HG03571 (cell line): ENCODE measurements around the gene APH1B.

Experiments used
- ATAC-seq: cut with Tn5 transposase; IDR thresholded peaks from one replicate; pipeline ENCODE4 v1.9.1; 2021; ENCODE audit not compliant: unreplicated experiment

Gene APH1B

DNA sequence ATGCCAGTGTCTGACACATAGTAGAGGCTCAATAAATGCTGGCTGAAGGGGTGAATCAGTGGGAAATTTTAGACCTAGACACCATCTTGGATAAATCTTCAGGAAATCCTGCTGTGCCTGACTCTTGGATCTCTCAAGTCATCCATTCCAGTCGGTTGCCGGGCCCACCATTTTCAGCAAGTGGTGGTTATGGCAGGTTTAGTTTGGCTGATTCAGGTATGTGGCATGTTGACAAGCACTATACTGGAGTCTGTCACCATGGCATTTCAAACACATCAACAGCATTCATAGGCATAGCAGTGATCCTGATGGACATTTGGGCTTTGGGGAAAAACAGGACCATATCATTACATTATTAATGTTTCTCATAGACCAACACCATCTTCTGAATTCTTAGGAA, 25.7 kb upstream of the APH1B start:
- ATAC-seq = no peak

DNA sequence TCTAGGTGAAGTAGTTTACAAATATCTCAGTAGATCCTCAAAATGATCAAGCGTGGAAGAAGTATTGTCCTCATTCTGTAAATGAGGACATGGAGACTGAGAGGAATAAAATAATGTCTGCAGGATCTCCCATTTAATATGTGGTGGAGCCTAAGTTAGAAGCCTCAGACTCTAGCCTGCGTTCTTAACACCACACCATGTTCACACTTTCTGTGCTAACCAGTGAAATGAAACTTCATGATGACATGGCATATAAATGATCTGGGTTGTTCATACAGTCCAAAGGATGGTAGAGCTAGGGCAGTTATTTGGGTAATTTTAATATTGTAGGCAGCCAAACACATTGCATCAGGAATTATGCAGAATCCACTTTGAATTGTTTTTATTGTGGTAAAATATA, 25.1 kb upstream of the APH1B start:
- no peak for ATAC-seq

DNA sequence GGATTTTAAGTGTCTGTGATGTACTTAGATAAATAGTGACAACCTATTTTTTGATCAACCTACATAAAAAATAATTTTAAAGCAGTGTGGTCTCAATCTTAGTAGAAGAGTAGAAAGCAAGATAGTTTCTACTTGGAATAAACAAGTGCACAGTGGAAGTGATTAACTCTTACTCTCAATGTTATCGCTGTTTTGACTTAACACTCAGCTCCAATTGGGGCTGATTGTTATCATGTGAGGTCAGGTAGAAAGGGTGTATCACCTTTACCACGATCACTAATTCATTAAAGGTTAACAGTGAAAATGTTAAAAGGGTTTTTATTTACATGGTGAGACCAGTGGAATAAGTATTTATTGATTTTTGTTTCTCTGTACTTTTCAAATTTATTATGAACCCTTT, 22.4 kb upstream of the APH1B start:
- ATAC-seq = no peak

DNA sequence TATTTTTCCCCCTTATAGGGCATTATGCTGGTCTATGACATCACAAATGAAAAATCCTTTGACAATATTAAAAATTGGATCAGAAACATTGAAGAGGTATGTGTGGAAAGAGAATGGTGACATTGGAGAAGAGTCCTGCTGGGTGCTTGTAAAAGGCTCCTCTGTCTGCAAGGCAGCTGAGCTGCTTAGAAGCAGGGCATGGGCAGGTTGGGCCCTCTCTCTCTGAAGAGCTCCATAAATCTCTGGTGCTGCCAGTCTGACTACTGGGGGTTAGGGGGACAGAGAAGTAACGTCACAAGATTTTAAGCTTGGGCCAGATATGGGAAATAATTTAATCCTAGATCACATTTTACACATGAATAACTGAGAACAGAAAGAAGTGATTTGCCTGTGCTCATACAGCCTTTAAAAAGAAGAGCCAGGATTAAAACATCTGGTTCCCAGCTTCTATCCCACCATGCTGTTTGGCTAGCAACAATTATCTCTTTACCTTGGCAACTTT, 21.9 kb upstream of the APH1B start:
- no peak for ATAC-seq

DNA sequence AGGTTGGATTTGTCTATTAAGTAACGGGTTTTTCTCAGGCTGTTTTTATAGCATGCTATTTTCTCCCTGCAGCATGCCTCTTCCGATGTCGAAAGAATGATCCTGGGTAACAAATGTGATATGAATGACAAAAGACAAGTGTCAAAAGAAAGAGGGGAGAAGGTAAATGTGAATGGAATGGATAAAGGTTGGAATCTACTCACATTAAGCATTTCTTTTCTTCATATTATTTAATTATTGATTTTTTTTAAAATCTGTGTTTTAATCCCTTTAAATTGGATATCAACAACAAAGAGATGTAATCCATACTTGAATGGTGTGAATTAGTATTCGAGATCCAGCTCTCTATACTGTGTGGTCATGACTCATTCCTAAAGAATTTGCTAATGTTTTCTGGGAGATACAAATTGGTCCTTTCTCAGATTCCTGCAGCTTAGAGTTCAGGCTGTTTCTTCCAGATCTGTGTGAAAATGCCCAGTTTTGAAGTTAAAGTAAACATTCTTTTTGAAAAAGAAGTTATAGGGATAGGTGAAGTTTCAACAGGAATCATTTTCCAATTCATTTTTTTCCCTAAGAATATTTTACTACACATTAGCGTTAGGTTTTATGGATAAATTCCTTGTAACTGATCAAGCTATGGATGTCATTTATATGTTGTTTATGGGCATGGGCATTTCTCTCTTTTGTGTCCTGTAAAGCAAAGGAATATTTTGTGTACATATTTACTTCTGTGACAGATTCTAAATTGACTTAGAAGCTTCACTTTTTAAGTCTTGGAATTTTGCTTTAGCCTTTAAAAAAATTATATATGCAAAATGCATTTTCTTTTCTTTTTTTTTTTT, 20.8 kb upstream of the APH1B start:
- ATAC-seq = no peak

DNA sequence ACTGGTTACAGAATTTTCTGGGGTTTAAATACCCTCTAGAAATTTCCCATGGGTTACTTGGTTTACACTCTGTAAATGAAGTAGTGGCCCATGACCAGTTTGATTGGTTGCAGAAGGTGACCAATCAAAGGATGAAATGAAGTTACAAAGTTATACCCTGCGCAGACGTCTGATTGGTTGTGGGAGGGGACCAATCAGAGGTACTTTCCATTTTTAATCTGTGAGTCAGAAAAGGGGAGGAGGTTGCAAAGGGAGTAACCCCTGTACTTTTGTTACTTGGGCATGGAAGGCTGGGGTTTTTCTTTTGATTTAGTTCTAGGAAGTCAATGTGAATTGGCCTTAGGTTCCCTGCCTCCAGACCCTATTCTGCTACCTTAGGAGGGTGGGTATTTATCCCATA, 18.7 kb upstream of the APH1B start:
- ATAC-seq = no peak

DNA sequence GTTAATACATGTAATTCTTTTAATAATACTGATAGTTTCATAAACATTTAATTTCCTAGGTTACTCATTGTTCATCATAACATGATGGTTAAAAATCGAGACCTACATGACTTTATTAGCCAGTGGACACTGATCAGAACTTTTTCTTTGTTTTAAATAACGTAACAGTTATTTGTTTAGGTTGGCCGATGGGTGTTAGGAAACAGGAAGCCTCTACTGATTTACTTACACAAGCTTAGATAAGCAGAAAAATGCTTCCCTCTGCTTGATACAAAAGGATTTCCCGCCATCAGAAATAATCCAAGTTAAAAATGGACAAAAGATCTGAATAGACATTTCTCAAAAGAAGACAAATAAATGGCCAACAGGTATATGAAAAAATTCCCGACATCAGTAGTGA, 16.6 kb upstream of the APH1B start:
- no peak for ATAC-seq

DNA sequence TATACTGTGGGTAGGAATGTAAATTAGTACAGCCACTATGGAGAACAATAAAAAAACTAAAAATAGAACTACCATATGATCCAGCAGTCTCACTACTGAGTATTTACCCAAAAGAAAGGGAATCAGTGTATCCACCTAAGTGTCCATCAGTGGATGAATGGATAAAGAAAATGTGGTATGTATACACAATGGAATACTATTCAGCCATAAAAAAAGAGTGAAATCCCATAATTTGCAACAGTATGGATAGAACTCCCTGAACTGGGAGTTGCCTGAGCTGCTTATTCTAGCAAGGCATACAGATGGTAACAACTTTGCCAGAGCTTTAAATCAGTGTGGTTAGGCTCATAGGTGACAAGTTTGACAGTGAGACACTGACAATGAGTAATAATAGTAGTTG, 16.1 kb upstream of the APH1B start:
- ATAC-seq = no peak

DNA sequence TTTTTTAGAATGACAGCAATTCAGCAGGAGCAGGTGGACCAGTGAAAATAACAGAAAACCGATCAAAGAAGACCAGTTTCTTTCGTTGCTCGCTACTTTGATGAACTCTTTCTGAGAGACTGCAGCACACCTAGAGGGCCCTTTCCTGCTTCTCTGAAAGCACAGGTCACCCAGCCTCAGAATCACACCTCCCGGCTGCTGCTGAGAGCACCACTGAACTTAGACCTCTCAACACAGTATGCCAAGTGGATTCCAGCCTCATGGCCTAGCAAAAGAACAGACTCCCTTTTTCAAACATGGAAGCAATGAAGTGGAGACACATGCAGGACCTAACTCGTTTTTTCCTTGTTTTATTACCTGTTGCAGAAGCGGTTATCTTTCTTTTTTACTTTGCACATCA, 13.9 kb upstream of the APH1B start:
- no peak for ATAC-seq

DNA sequence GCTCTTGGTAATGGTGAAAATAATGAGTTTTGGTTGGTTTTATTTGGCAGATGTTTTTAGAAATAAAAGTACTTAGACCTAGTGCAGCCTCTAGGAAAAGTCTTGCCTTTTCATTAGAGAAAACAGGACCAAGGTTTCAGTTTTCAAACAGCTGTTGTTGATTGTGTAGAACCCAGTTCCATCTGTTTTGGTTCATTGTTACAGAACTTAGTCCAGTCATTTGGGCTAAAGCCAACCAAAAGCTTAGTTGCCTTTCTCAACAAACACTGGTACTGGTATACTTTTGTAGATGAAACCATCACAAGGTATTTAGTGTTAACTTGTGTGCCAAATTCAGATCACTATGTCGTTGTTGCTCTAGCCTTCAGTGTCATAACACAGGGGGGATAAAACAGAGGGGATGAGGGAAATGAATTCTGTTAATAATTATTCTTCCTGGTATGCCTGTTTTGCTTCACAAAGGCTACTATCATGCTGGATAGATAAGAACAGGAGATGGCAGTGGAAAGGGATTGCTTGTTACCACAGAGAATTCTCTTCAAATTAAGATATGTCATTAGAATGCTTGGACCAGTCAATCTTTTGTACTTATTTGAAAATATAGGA, 12.6 kb upstream of the APH1B start:
- ATAC-seq = no peak

DNA sequence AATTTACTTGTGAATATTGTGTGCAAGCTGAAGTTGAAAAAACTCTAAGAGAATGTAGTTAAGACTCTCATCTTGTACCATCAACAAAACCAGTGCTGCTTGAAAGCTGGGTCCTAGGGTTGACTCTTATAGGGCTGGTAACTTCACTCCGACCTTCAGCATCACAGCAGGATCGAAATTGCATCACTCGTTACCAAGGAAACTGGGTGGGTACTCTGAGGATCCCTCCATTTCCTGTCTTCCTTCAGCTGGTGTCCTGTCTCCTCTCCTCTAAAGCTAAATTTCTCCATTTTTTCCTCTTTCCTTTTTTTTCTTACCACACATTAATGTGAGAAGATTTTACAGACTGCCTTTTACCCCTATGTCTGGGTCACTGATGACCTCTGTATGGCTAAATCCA, 3.0 kb upstream of the APH1B start:
- no peak for ATAC-seq

DNA sequence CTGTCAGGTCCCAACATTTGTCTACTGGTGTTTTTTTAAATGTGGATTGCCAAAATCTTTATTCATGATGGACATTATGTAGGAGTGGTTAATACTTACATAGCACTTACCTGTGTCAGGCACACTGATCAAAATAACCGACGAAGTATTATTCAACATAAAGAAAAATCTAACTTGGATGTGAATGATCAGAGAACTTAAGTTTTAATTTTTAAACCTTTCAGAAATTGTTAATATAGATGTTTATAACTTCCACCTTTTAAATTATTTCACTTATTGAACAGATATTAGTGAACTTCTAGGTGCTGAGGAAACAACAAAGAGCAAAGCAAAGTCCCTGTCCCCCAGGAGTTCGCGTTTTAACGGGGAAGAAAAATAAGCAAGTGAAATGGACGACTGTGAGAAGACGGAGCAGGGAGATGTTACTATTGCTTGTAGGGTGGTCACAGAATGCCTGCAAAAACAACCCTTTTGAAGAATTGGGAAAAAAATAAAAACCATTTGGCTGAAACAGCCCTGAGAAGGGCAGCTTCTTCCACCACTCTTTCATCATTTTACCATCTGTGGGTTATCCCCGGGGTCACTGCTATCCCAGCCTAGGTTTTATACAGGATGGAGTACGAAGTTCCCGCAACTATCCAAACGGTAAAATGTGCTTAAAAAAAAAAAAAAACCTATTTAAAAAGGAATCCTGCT, 915 bp upstream of the APH1B start:
- no peak for ATAC-seq

DNA sequence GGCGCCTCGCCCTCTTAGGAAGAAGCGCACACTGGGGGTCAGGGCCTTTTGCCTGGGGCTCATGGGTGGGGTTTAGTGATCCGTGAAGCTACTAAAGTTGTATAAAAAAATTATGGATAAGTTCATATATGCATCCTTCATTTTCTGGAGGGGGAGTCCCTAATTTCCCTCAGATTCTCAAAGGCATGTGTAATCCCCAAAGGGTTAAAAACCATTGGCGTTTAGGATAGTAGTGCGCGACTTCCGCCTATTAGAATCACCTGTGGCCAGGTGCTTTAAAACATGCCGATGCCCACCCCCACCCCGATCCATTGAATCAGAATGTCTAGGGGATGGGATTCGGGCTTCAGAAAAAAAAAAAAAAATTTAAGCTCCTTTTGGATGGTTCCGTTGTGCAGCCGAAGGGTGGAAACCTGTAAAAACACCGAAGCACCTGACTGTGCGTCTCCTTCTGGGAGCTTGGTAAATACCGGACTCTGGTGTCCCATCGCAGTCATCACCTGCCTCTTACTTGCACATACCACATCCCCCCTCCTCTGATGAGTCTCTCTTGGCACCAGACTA, 570 bp downstream of the APH1B start:
- no peak for ATAC-seq

DNA sequence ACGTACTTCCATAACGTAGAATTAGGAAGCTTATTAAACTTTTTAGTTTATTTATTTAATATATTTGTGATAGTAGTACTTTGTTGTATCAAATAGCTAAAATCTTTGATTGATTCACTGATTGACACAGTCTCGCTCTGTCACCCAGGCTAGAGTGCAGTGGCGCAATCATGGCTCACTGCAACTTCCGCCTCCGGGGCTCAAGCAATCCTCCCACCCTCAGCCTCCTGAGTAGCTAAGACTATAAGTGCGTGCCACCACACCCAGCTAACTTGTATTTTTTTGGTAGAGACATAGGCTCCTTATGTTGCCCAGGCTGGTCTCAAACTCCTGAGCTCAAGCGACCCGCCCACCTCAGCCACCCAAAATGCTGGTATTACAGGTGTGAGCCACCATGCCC, 5.7 kb downstream of the APH1B start:
- no peak for ATAC-seq

DNA sequence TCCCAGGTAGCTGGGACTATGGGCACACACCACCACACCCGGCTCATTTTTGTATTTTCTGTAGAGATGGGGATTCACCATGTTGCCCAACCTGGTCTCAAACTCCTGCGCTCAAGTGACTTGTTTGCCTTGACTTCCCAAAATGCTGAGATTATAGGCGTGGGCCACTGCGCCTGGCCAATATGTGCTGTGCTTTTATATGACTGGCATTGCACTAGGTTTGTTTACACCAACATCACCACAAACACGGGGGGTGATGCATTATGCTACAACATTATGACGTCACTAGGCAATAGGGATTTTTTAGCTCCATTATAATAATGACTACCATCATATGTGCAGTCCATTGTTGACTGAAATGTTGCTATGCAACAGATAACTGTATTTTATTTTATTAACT, 6.9 kb downstream of the APH1B start:
- no peak for ATAC-seq

DNA sequence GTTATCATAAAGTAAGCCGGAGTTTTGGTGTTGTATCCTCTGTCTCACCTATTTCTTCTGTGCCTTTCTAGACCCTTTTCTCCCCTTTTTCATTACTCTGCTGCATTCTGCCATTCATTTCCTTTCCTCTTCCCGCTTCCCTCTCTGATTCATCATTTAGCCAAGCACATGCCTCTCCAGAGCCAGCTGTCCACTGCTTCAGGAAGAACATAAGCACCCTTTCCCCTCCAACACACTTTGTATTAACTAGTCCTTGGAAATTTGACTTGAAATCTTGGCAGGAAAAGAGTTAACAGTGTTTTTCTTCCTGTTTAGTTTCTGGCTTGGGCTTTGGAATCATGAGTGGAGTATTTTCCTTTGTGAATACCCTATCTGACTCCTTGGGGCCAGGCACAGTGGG, 9.7 kb downstream of the APH1B start:
- no peak for ATAC-seq

DNA sequence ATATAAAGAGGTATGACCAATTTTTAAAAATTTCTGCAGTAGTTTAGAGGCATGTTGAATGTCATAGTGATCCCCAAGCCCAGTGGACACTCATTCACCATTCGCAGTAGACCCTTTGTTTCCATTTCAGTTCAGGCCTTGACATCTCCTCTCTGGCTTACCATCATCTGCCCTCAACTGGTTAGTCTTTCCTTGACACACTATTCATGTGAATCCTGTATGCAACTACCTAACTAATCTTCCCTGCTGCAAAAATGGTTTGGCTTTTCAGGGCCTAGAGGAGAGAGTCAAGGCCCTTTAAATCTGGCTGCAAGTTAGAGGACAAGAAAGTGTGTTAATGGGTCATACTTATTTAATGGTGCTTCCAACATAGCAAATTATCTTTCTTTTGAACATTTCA, 10.9 kb downstream of the APH1B start:
- no peak for ATAC-seq

DNA sequence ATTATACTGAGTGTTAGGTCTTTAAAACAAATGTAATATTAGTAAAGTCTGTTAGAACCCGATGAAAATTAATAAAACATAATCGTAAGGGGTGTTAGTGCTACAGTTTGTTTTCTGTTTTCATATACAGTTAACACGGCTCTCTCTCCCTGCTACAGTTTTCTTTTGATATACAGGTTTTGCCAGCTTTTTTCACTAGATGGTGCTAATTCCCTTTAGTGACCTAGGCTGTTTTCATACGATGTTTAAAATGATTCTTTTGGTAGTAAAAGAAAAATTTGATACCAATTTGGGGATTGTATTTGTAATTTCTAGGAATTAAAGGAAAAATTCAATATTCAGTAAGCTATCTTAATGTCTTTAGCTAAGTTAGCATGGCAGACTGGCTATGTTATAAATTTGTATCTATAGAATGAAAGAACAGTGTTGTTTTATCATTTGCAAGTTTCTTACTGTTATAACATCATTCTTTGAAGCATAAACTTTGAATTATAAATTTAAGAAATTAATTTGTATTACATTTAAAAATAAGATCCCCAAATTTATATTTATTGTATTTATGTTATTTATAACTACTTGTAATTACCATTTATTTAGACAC, 11.5 kb downstream of the APH1B start:
- no peak for ATAC-seq

DNA sequence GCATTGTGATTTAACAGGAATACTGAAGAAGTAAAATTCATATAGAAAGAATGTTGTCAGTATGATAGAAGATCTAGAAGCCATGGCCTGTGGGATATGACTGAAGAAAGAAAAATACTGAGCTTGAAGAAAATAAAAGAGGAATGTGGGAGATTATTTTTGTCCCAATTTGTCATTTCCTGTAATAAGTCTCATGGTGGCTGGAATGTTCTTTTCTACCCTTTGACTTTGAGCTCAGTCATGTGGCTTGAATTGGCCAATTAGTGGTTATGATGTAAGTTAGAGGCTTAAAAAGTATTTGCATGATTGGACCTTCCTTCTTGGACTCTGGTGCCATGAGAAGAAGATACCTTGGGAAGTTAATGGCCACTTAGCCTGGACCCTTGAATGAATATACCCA, 14.1 kb downstream of the APH1B start:
- ATAC-seq = no peak

DNA sequence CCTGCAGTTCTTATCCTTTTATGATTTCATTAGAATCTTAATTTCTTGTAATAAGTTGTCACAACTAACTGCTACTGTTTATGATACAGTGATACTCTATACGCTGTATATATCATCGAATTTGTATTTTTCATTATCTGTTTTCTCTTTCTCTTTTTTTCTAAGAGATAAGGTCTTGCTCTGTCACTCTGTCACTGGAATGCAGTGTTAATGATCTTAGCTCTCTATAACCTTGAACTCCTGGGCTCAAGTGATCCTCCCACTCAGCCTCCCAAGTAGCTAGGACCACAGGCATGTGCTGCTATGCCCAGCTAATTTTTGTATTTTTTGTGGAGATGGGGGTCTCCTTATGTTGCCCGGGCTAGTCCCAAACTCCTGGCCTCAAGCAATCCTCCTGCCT, 14.8 kb downstream of the APH1B start:
- no peak for ATAC-seq

DNA sequence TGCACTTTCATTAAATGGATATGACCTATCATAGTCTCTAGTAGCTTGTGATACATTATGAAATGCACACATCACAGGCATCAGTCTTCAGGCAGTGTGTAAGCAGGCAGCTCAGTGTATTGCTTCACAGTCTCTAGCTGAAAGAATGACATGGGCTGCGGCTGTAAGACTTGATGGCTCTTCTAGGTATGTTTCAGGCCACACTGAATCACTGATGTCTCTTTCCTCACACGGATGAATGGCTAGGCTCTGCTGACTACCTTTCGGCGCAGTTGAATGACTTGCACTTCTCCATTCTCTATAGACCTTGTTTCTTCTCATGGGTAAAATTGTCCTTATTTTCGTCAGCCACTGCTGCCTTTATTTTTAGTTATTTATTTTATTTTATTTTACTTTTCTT, 15.4 kb downstream of the APH1B start:
- no peak for ATAC-seq
